CD14-positive monocyte (primary cell): Measurements from ENCODE around the gene COPS4. TPM values are rescaled to one million over a fixed set of nuclear protein-coding genes. Genes with fewer than 3 reads are reported as not detected.

ENCODE experiments used
- DNase-seq, 3 donors: peaks; one replicate each; pipeline ENCODE4 v3.0.0-alpha.2; 2011 to 2022
- H2AFZ ChIP-seq: 2 replicates; pipeline ENCODE4 v1.6.0; 2012; ENCODE audit warnings: mild to moderate bottlenecking, low read depth, low read length, inconsistent platforms; ENCODE audit not compliant: insufficient read depth, poor library complexity, severe bottlenecking
- H3K27ac ChIP-seq, 2 donors: 1 replicate in 1 of 2; 2 replicates in 1 of 2; pipeline ENCODE4 v1.5.1; 2012 to 2013; ENCODE audit warnings: low read length in 2 of 2, control low read depth in 1 of 2, inconsistent platforms in 1 of 2, low read depth in 1 of 2, mild to moderate bottlenecking in 1 of 2
- H3K27me3 ChIP-seq, 2 donors: one replicate each; pipeline versions ENCODE4 v1.6.0 to v1.6.1; 2011 to 2013; ENCODE audit warnings: low read length in 2 of 2; ENCODE audit not compliant: control insufficient read depth in 2 of 2, insufficient read depth in 2 of 2
- H3K36me3 ChIP-seq, 2 donors: replicated peaks in 1 of 2; 1 replicate in 1 of 2; 2 replicates in 1 of 2; pipeline versions ENCODE4 v1.5.1 to v1.6.1; 2012 to 2013; ENCODE audit warnings: low read length in 2 of 2, control low read depth in 1 of 2, inconsistent platforms in 1 of 2, mild to moderate bottlenecking in 1 of 2; ENCODE audit not compliant: insufficient read depth in 2 of 2, control insufficient read depth in 1 of 2
- H3K4me1 ChIP-seq, 2 donors: 1 replicate in 1 of 2; 2 replicates in 1 of 2; pipeline versions ENCODE4 v1.5.1 to v1.6.1; 2012 to 2013; ENCODE audit warnings: low read length in 2 of 2, control low read depth in 1 of 2, inconsistent platforms in 1 of 2, mild to moderate bottlenecking in 1 of 2, moderate library complexity in 1 of 2; ENCODE audit not compliant: insufficient read depth in 2 of 2, control insufficient read depth in 1 of 2
- H3K4me2 ChIP-seq: replicated peaks from 2 replicates; pipeline ENCODE3; 2012; ENCODE audit warnings: low read length, moderate library complexity, mild to moderate bottlenecking; ENCODE audit not compliant: poor library complexity, severe bottlenecking; ENCODE audit errors: extremely low read depth
- H3K4me3 ChIP-seq, 3 experiments: fragments of 200-600 bp in 1 of 3; sonication (generic) in 1 of 3; replicated peaks in 1 of 3; 1 replicate in 2 of 3; 2 replicates in 1 of 3; pipeline ENCODE4 v1.5.1; 2011 to 2013; ENCODE audit warnings: low read length in 3 of 3, mild to moderate bottlenecking in 3 of 3, control low read depth in 2 of 3, low read depth in 2 of 3, inconsistent platforms in 1 of 3, moderate library complexity in 1 of 3
- H3K79me2 ChIP-seq: 2 replicates; pipeline ENCODE4 v1.6.0; 2012; ENCODE audit warnings: mild to moderate bottlenecking, control low read depth, inconsistent platforms, low read length, moderate library complexity; ENCODE audit not compliant: insufficient read depth
- H3K9ac ChIP-seq: 2 replicates; pipeline ENCODE4 v1.6.0; 2017; ENCODE audit warnings: low read length, mild to moderate bottlenecking; ENCODE audit not compliant: insufficient read depth, poor library complexity, severe bottlenecking
- H3K9me3 ChIP-seq, 2 donors: replicated peaks in 1 of 2; 1 replicate in 1 of 2; 2 replicates in 1 of 2; pipeline versions ENCODE4 v1.5.1 to v1.6.1; 2012 to 2013; ENCODE audit warnings: low read length in 2 of 2, control low read depth in 1 of 2; ENCODE audit not compliant: control insufficient read depth in 1 of 2, insufficient read depth in 1 of 2
- H4K20me1 ChIP-seq: 2 replicates; pipeline ENCODE4 v1.6.0; 2012; ENCODE audit warnings: mild to moderate bottlenecking, low read length, control low read depth, moderate library complexity; ENCODE audit not compliant: insufficient read depth
- H3K27ac Mint-ChIP-seq, 7 donors: one replicate each; pipeline ENCODE4 v1.8.0; 2020; ENCODE audit warnings: mild to moderate bottlenecking in 7 of 7, mixed read lengths in 7 of 7, moderate library complexity in 6 of 7, inconsistent platforms in 2 of 7
- H3K27me3 Mint-ChIP-seq, 3 donors: one replicate each; pipeline ENCODE4 v1.8.0; 2021 to 2022; ENCODE audit warnings: low read depth in 3 of 3, mild to moderate bottlenecking in 3 of 3, mixed read lengths in 3 of 3, moderate library complexity in 3 of 3, inconsistent platforms in 1 of 3
- H3K36me3 Mint-ChIP-seq, 2 donors: one replicate each; pipeline ENCODE4 v1.8.0; 2020; ENCODE audit warnings: mixed read lengths in 2 of 2, inconsistent platforms in 1 of 2, mild to moderate bottlenecking in 1 of 2
- H3K4me1 Mint-ChIP-seq: one replicate; pipeline ENCODE4 v1.8.0; 2020; ENCODE audit warnings: mild to moderate bottlenecking, mixed read lengths
- H3K4me3 Mint-ChIP-seq, 2 donors: one replicate each; pipeline ENCODE4 v1.8.0; 2020; ENCODE audit warnings: mild to moderate bottlenecking in 2 of 2, mixed read lengths in 2 of 2, moderate library complexity in 1 of 2
- H3K9me3 Mint-ChIP-seq, 7 donors: one replicate each; pipeline ENCODE4 v1.8.0; 2020 to 2022; ENCODE audit warnings: mixed read lengths in 7 of 7, mild to moderate bottlenecking in 6 of 7, moderate library complexity in 6 of 7, inconsistent platforms in 2 of 7
- WGBS: methylation state at CpG from one replicate; pipeline ENCODE4 v1.1.5; 2013; ENCODE audit warnings: missing lambda C conversion rate; ENCODE audit not compliant: insufficient coverage; 5-methylcytosine and 5-hydroxymethylcytosine counted together
- intact Hi-C, 2 donors: fragments of 100-400 bp; cut with micrococcal nuclease; formaldehyde crosslinking; loops; one replicate each; pipeline versions ENCODE4 v1.15.0 to v1.15.1; 2023
- polyA plus RNA-seq, 3 donors: library from polyadenylated mRNA; depleted of rRNA in 1 of 3; unstranded in 2 of 3; stranded (reverse) in 1 of 3; fragments of 300-500 nt in 2 of 3; fragments of >200 nt in 1 of 3; fragmentation: Illumina TruSeq in 2 of 3; gene quantifications; 1 replicate in 2 of 3; 2 replicates in 1 of 3; pipeline ENCODE4 v1.2.3, GENCODE V29; 2012 to 2021
- TF ChIP-seq, protein P1 (sequence below): fragments of 200-600 bp; IDR thresholded peaks from one replicate; pipeline ENCODE4 v1.8.0; 2022; ENCODE audit warnings: antibody characterized with exemption, mild to moderate bottlenecking

The COPS4 gene
- polyA plus RNA-seq, 3 donors = 16.0 to 54.7 (median 54.5) TPM

GRCh38 chr4:83065266-83065665, 30.3 kb downstream of the COPS4 start:
- peaks cover 57 to 82% of the 10 kb centered on the region in 2 donors for H3K36me3 Mint-ChIP-seq
- no peak for DNase-seq
- peaks cover 6% of the 10 kb centered on the region for H3K4me1 Mint-ChIP-seq
- Histone ChIP-seq H3K27me3 (no peaks in the 10 kb centered on the region), H3K4me2 (no peak overlapping the region), H3K4me1 (no peaks in the 10 kb centered on the region), H3K9ac (no peak overlapping the region), H3K27ac (peak overlapping the region in 1 of 2 donors; percentile 2), H3K36me3 (peaks cover 57 to 88% of the 10 kb centered on the region in 2 donors), H3K9me3 (no peaks in the 10 kb centered on the region), H3K4me3 (no peak overlapping the region), H3K79me2 (no peaks in the 10 kb centered on the region), H2AFZ (no peak overlapping the region), H4K20me1 (no peaks in the 10 kb centered on the region)
- intact Hi-C loops = no loop called here
- H3K9me3 Mint-ChIP-seq = no peaks in the 10 kb centered on the region
- H3K4me3 Mint-ChIP-seq = no peak overlapping the region
- no peak overlapping the region for H3K27ac Mint-ChIP-seq
- no peaks in the 10 kb centered on the region for H3K27me3 Mint-ChIP-seq
- TF ChIP-seq, protein P1, sequence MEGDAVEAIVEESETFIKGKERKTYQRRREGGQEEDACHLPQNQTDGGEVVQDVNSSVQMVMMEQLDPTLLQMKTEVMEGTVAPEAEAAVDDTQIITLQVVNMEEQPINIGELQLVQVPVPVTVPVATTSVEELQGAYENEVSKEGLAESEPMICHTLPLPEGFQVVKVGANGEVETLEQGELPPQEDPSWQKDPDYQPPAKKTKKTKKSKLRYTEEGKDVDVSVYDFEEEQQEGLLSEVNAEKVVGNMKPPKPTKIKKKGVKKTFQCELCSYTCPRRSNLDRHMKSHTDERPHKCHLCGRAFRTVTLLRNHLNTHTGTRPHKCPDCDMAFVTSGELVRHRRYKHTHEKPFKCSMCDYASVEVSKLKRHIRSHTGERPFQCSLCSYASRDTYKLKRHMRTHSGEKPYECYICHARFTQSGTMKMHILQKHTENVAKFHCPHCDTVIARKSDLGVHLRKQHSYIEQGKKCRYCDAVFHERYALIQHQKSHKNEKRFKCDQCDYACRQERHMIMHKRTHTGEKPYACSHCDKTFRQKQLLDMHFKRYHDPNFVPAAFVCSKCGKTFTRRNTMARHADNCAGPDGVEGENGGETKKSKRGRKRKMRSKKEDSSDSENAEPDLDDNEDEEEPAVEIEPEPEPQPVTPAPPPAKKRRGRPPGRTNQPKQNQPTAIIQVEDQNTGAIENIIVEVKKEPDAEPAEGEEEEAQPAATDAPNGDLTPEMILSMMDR = no peak
- WGBS = 0% methylated on average over 1 of the region's 1 CpG

GRCh38 chr4:83067058-83067639, 32.2 kb downstream of the COPS4 start:
- H3K9me3 Mint-ChIP-seq = no peaks in the 10 kb centered on the region
- intact Hi-C loops = no loop called here

More at GRCh38 chr4:83067058-83067639, 32.2 kb downstream of the COPS4 start:
- 96% methylated on average over 6 of the region's 10 CpGs for WGBS
- Histone ChIP-seq H3K9ac (no peak overlapping the region), H3K36me3 (peaks cover 61 to 97% of the 10 kb centered on the region in 2 donors), H3K27me3 (no peaks in the 10 kb centered on the region), H3K4me1 (no peaks in the 10 kb centered on the region), H3K9me3 (no peaks in the 10 kb centered on the region), H4K20me1 (no peaks in the 10 kb centered on the region), H3K79me2 (no peaks in the 10 kb centered on the region), H2AFZ (no peak overlapping the region), H3K27ac (no peak overlapping the region), H3K4me3 (no peak overlapping the region), H3K4me2 (no peak overlapping the region)
- DNase-seq = no peak
- peak overlapping the region in 1 of 7 donors; percentile 62 for H3K27ac Mint-ChIP-seq
- TF ChIP-seq, protein P1 = no peak
- H3K36me3 Mint-ChIP-seq = peaks cover 59 to 90% of the 10 kb centered on the region in 2 donors
- H3K27me3 Mint-ChIP-seq = no peaks in the 10 kb centered on the region
- peaks cover 10% of the 10 kb centered on the region for H3K4me1 Mint-ChIP-seq
- no peak overlapping the region for H3K4me3 Mint-ChIP-seq
